Measurements from ENCODE around the gene NR2F2. TPM values are rescaled to one million over a fixed set of nuclear protein-coding genes. Genes with fewer than 3 reads are reported as not detected.

The NR2F2 gene
- total and polyA plus RNA-seq, 7 donors = 12.6 to 47.9 (median 24.0) TPM

DNA sequence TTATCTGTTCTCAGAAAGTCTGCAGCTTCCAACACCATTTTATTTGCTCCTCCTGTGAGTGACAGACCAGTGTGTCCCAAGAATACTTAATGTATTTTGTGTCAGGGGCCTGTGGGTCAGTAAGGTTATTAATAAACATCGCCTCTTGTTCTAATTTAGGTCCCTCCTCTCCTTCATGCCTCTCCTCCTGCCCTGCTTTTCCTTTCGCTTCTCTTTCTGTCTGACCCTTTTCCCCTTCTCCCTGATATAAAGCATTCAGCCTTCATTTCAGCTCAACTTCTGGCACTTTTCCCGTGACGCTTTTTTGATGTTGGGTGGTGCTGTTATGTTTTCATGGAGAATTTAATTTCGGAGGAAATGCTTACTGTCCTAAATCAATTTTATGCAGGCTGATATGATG, 29.7 kb upstream of the NR2F2 start:
- TF ChIP-seq EP300 (IDR thresholded peaks at IDR 0.05) (no peak), POLR2AphosphoS5 (IDR thresholded peaks at IDR 0.05) (no peak), POLR2A (IDR thresholded peaks at IDR 0.05) (no peak)
- TF ChIP-seq, protein P1, sequence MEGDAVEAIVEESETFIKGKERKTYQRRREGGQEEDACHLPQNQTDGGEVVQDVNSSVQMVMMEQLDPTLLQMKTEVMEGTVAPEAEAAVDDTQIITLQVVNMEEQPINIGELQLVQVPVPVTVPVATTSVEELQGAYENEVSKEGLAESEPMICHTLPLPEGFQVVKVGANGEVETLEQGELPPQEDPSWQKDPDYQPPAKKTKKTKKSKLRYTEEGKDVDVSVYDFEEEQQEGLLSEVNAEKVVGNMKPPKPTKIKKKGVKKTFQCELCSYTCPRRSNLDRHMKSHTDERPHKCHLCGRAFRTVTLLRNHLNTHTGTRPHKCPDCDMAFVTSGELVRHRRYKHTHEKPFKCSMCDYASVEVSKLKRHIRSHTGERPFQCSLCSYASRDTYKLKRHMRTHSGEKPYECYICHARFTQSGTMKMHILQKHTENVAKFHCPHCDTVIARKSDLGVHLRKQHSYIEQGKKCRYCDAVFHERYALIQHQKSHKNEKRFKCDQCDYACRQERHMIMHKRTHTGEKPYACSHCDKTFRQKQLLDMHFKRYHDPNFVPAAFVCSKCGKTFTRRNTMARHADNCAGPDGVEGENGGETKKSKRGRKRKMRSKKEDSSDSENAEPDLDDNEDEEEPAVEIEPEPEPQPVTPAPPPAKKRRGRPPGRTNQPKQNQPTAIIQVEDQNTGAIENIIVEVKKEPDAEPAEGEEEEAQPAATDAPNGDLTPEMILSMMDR (IDR thresholded peaks at IDR 0.05) = no peak
- peak overlapping the region in 1 of 4 donors; percentile 9 for H3K4me3 ChIP-seq
- no peak for DNase-seq
- H3K27me3 ChIP-seq = no peaks in the 10 kb centered on the region
- H3K36me3 ChIP-seq = no peaks in the 10 kb centered on the region
- intact Hi-C loops (cut with DNase I) = no loop called here
- WGBS, 2 donors = 77 to 81% methylated on average over 5 of the region's 5 CpGs
- H3K27ac ChIP-seq = peak overlapping the region in 2 of 4 donors; percentile 4 to 20
- H3K9me3 ChIP-seq = peaks cover 0 to 10% (median 0%) of the 10 kb centered on the region in 4 donors
- peaks cover 0 to 5% (median 0%) of the 10 kb centered on the region in 4 donors for H3K4me1 ChIP-seq

DNA sequence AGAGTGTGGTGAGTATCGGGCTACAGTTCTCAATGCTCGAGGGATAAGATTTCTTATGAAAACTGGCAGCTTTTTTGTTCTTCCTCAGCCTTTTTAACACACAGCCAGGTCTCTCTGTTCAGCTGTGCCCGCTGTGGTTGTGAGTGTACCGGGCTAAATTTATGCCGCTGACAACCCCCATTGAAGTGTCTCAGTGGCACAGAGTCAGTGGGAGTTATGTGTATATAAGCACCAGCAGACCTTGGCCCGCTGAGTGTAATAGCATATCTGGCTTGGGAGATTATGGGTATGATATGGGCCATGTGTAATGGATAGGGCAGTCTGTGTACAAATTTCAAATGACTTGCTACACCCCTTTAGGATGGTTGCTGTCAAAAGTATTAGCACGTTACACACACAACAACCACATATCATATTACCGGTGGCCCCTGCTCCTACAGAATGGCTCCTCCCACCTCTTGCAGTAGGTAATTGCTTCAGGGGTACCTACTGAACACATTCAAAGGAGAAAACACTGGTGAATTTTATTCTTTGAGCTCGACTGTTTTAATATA, 26.9 kb upstream of the NR2F2 start:
- no peaks in the 10 kb centered on the region for H3K27me3 ChIP-seq
- peaks cover 0 to 3% (median 0%) of the 10 kb centered on the region in 4 donors for H3K9me3 ChIP-seq
- intact Hi-C loops (cut with DNase I) = no loop called here
- H3K36me3 ChIP-seq = no peaks in the 10 kb centered on the region
- TF ChIP-seq EP300 (IDR thresholded peaks at IDR 0.05) (no peak), POLR2A (IDR thresholded peaks at IDR 0.05) (no peak), POLR2AphosphoS5 (IDR thresholded peaks at IDR 0.05) (no peak)
- TF ChIP-seq, protein P1 (IDR thresholded peaks at IDR 0.05) = no peak
- H3K4me3 ChIP-seq = no peak overlapping the region
- no peak for DNase-seq
- 77 to 82% methylated on average over 9 of the region's 9 CpGs for WGBS, 2 donors
- H3K27ac ChIP-seq = no peak overlapping the region
- peaks cover 0 to 13% (median 0%) of the 10 kb centered on the region in 4 donors for H3K4me1 ChIP-seq

DNA sequence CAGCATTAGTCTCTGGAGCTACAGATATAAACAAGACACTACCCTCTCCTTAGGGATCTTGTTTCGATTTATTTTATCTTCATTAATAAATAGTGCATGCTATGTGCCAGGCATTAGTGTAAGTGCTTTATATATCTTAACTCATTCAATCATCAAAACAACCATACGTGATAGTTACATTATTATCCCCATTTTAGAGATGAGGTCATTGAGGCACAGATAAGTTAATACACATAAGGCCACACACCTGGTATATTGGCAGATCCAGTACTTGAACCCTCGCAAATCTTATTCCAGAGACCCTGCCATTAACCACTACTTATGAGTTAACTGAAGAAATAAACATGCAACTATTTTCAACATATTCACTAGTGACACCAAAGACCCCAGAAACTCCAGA, 25.7 kb upstream of the NR2F2 start:
- 75% methylated on average over 3 of the region's 3 CpGs for WGBS, 2 donors

DNA sequence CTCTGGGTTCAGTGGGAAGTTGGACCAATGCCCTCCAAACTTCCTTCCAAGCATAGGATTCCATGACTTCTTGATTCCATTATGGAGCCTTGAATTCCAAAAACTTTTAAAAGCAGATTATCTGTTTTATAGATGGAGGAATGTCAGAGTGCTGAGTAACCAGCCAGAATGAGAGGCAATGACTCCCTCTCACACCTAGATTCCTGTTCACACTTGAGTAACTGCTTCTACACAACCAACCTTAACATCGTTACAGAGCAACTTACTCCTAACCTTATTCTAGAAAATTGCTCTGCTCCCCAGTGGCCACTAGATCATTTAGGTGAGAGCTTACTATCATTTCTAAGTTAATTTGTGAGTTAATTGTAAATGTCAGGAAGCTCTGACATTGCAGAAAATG, 24.2 kb upstream of the NR2F2 start:
- intact Hi-C loops (cut with DNase I) = no loop called here
- 90 to 97% methylated on average over 1 of the region's 1 CpG for WGBS, 2 donors
- no peaks in the 10 kb centered on the region for H3K9me3 ChIP-seq
- no peaks in the 10 kb centered on the region for H3K36me3 ChIP-seq
- no peak overlapping the region for H3K27ac ChIP-seq
- no peak overlapping the region for H3K4me3 ChIP-seq
- H3K27me3 ChIP-seq = no peaks in the 10 kb centered on the region
- no peak for DNase-seq
- peaks cover 0 to 11% (median 0%) of the 10 kb centered on the region in 4 donors for H3K4me1 ChIP-seq
- no peak for TF ChIP-seq POLR2AphosphoS5 (IDR thresholded peaks at IDR 0.05)
- TF ChIP-seq EP300 (IDR thresholded peaks at IDR 0.05) = no peak
- TF ChIP-seq, protein P1 (IDR thresholded peaks at IDR 0.05) = no peak
- no peak for TF ChIP-seq POLR2A (IDR thresholded peaks at IDR 0.05)

More for the DNA sequence above, 25.7 kb upstream of the NR2F2 start:
- no peak for DNase-seq
- TF ChIP-seq POLR2AphosphoS5 (IDR thresholded peaks at IDR 0.05) (no peak), POLR2A (IDR thresholded peaks at IDR 0.05) (no peak), EP300 (IDR thresholded peaks at IDR 0.05) (no peak)
- TF ChIP-seq, protein P1 (IDR thresholded peaks at IDR 0.05) = no peak
- H3K4me3 ChIP-seq = no peak overlapping the region
- H3K4me1 ChIP-seq = peaks cover 0 to 16% (median 0%) of the 10 kb centered on the region in 4 donors
- H3K27ac ChIP-seq = no peak overlapping the region
- no peaks in the 10 kb centered on the region for H3K36me3 ChIP-seq
- no peaks in the 10 kb centered on the region for H3K9me3 ChIP-seq
- H3K27me3 ChIP-seq = no peaks in the 10 kb centered on the region
- intact Hi-C loops (cut with DNase I) = no loop called here
